GM18870 (cell line): ENCODE data around the gene METTL16.

Experiments used
- ATAC-seq: cut with Tn5 transposase; IDR thresholded peaks from one replicate; pipeline ENCODE4 v1.9.1; 2021; ENCODE audit warnings: moderate library complexity; ENCODE audit not compliant: unreplicated experiment

METTL16 gene

GRCh38 chr17:2418572-2418971, 93.1 kb downstream of the METTL16 start:
- no peak for ATAC-seq

- ATAC-seq: no peak
Observed at GRCh38 chr17:2416010-2416734, 95.5 kb downstream of the METTL16 start.

GRCh38 chr17:2415081-2415480, 96.6 kb downstream of the METTL16 start:
- ATAC-seq: no peak

- no peak for ATAC-seq
Observed at GRCh38 chr17:2414446-2415064, 97.1 kb downstream of the METTL16 start.

- ATAC-seq: no peak
Observed at GRCh38 chr17:2412561-2413021, 99.1 kb downstream of the METTL16 start.

GRCh38 chr17:2410951-2411350, 100.7 kb downstream of the METTL16 start:
- no peak for ATAC-seq

- ATAC-seq: no peak
Observed at GRCh38 chr17:2406903-2407790, 104.5 kb downstream of the METTL16 start.

- no peak for ATAC-seq
Observed at GRCh38 chr17:2406271-2406902, 105.3 kb downstream of the METTL16 start.

- no peak for ATAC-seq
Observed at GRCh38 chr17:2405247-2405926, 106.3 kb downstream of the METTL16 start.

GRCh38 chr17:2403044-2403443, 108.6 kb downstream of the METTL16 start:
- no peak for ATAC-seq

GRCh38 chr17:2402544-2402943, 109.1 kb downstream of the METTL16 start:
- no peak for ATAC-seq

- ATAC-seq: peak; percentile 44
Observed at GRCh38 chr17:2401426-2402221, 110.1 kb downstream of the METTL16 start.

- ATAC-seq: peak; percentile 14
Observed at GRCh38 chr17:2400877-2401425, 110.7 kb downstream of the METTL16 start, which contains the start of gene MNT. TSS of gene MNT (minus strand) at chr17:2401060. CDS start at chr17:2400712, 348 bp downstream.

GRCh38 chr17:2400474-2400866, 111.2 kb downstream of the METTL16 start:
- no peak for ATAC-seq

- peak; percentile 33 for ATAC-seq
Observed at GRCh38 chr17:2399572-2400473, 111.9 kb downstream of the METTL16 start.

GRCh38 chr17:2398655-2399571, 112.8 kb downstream of the METTL16 start:
- no peak for ATAC-seq

GRCh38 chr17:2398182-2398581, 113.5 kb downstream of the METTL16 start:
- no peak for ATAC-seq
